Eye (tissue), 1 donor: Measurements from ENCODE around the gene TPD52L1.
"Not testable (repeated sequence)": the region's sequence is repeated elsewhere in the genome, so short reads cannot be mapped to it uniquely, and the experiment has no call there.

Source experiments
- DNase-seq: peaks from one replicate; pipeline ENCODE4 v3.0.0-alpha.2; 2015

TPD52L1 gene

DNA sequence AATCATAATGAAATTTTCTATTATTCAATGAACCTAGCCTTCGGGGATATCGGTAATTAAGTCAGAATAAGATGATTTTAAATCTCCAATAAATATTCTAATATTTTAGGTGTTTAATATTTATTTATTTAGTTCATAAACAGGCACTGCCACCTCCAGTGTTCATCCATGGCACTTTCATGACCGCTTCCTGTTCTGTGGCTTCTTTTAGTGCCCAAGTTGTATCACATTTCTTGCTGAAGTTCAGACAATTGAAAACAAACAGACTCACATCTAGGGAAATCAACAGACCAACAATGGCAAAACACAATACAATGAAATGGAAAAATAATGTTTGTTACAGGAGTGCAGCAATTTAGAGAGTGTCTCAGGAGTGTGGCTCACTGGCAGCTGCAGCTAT is 122.2 kb downstream of the TPD52L1 start:
- no peak for DNase-seq

DNA sequence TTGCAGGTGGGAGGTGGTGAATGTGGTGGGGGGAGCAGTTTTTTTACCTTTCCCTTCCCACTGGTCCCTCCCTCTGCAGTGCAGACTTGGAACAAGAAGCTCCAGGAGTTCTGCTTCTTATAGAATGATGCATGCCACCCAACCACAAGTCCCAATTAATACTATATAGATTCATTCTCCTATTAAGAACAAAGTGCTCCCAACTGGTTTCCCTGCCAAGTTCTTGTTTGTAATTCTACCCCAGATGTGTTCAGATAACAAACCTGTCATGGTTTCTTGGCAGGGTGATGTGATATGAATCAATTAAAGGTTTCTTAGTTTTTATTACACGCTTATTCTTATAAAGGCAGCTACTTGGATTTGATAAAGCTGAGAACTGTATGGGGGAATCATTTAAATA is 124.3 kb downstream of the TPD52L1 start:
- no peak for DNase-seq

DNA sequence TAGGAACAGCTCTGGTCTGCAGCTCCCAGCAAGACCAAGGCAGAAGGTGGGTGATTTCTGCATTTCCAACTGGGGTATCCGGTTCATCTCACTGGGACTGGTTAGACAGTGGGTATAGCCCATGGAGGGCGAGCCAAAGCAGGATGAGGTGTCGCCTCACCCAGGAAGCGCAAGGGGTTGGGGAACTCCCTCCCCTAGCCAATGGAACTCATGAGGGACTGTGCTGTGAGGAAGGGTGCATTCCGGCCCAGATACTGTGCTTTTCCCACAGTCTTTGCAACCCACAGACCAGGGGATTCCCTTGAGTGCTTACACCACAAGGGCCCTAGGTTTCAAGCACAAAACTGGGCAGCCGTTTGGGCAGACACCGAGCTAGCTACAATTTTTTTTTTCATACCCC is 126.4 kb downstream of the TPD52L1 start:
- no peak for DNase-seq

DNA sequence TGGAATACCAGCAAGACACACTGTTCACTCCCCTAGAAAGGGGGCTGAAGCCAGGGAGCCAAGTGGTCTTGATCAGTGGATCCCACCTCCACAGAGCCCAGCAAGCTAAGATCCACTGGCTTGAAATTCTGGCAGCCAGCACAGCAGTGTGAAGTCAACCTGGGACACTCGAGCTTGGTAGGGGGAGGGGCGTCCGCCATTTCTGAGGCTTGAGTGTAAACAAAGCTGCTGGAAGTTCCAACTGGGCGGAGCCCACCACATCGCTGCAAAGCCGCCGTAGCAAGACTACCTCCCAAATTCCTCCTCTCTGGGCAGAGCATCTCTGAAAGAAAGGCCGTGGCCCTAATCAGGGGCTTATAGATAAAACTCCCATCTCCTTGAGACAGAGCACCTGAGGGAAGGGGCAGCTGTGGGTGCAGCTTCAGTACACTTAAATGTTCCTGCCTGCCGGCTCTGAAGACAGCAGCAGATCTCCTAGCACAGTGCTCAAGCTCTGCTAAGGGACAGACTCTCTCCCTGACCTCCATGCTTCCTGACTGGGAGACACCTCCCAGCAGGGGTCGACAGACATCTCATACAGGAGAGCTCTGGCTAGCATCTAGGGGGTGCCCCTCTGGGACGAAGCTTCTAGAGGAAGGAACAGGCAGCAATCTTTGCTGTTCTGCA is 126.9 kb downstream of the TPD52L1 start:
- not testable (repeated sequence) for DNase-seq

DNA sequence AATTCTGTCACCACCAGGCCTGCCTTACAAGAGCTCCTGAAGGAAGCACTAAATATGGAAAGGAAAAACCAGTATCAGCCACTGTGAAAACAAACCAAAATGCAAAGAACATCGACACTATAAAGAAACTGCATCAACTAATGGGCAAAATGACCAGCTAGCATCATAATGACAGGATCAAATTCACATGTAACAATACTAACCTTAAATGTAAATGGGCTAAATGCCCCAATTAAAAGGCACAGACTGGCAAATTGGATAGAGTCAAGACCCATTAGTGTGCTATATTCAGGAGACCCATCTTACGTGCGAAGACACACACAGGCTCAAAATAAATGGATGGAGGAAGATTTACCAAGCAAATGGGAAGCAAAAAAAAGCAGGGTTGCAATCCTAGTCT is 128.9 kb downstream of the TPD52L1 start:
- not testable (repeated sequence) for DNase-seq

DNA sequence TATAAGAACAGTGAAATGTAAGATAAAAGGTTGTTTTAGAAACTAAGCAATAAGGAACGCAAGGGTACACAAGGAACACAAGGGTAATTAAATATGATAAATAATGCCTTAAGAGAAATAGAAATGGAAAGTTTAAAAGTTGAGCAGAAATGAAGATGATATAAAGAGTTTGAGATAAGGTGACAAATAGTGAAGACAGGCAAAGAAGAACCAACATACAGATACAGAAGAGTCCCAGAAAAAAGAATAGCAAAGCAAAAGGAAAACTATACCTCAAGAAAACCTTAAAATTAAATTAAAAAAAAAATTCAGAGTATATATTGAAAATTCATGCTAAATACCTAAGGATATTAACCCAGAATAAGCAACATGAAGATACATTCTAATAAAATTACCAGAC is 131.8 kb downstream of the TPD52L1 start:
- DNase-seq, result no peak

DNA sequence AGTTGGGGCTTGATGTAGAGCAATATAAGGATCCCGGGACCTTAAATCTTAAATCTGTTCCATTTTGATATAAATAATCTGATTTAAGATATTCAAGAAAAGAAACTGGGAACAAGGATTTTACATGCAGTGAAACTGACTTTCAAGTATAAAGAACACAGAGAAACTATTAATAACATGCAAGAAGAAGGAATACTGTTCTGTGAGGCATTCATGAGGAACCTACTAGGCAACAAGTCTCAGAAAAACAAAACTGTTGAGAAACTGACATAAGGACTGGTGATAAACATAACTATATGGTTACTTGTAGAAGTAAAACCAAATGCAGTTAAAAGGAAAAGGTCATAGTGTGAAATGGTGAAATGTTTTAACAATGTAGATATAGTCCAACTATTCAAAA is 132.4 kb downstream of the TPD52L1 start:
- DNase-seq, result no peak

DNA sequence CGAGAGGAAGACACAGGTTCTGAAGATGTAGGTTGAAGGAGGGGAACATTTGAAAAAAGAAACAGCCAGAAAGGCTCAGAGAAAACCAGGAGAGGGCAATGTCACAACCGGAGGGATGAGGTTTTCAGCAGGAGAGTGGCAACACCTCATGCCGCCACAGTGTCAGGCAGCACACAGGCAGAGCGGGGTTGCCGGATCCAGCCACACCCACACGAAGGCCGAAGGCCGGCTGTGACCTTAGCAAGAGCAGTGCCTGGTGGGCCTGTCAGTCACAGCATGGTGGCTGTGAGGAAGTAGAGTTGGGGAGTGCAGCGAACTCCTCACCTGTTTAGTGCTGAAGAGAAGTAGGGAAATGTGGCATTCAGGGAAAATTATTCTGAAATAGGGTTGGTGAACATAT is 134.1 kb downstream of the TPD52L1 start:
- no peak for DNase-seq

DNA sequence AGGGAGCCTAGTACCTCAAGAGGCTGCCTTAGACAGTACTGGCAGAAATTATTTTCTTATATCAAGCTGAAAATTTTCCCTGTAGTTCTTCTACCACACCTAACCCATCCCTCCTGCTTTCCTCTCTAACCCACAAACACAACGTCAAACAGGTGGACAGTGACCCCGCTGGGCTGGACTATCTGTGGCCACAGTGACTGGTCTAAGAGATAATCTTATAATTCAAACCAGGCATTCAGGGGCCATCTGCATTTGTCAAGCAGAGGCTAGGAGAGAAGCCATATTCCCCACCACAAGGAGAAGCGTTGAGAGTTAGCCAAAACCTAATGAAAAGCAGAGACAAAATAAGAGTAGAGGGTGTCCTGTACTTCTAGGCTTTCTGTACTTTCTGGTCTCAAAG is 140.0 kb downstream of the TPD52L1 start:
- no peak for DNase-seq

DNA sequence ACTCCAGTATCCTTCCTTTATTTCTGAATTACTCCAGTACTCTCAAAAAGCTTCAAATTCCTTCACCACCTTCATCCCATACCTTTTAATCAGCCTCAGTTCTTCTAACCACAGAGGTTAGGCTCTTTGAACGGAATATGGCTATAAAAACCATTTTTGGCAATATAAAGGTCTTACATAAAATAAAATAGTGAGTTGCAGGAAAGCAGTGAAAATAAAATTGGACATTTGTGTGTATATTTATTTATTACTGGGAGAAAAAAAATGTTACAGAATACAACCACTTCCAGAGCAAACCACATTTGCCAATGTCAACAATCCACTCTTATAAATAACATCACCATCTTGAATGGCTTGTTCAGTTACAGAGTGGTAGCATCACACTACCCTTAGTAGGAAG is 140.5 kb downstream of the TPD52L1 start:
- no peak for DNase-seq

DNA sequence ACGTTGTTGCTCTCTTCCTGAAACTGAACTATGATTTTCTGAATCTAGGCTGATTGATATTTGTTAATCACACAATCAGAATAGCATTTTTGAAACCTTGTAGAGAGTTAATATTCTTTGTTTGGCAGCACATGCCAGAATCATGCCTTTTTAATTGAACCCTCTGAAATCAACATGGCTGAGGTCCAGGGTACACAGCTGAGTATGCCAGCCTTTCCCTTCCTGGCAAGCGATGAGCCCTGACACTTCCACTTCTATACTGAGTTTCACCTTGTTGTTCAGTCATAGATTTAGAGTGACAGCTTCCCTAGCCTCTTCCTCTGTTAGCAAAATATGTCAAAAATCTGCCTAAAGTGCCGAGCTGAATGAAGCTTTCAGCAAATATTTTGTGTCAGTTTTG is 141.4 kb downstream of the TPD52L1 start:
- no peak for DNase-seq

DNA sequence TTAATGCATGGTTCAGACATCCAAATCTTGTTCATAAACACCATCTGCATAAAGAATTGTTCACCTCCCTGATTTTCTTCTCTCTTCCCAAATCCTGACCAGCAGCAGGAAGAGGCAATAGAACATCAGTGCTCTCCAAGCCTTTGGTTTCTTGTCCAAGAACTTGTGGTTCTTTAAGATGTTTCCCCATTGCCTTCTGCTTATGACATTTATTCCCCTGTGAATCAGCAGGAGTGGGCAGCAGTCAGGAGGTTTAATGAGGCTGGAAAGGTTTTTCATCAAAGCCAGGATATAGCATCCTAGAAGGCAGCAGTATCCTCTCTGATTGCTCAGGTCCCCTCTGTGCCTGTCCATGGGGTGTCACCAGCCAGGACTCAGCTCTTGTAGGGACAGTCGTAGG is 142.9 kb downstream of the TPD52L1 start:
- DNase-seq, result no peak

DNA sequence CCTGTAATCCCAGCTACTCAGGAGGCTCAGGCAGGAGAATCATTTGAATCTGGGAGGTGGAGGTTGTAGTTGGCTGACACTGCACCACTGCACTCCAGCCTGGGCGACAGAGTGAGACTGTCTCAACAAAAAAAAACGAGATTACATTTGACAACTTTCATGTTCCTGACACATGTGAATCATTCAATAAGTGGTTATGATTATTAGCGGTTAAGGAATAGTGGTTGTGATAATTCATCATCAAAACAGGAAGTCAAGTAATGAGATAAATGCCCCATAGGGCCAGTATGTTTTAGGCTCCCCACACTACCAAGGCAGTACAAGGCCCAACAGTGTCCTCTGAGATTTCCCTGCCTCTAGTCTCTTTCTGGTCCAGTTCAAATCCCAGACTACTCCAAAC is 145.7 kb downstream of the TPD52L1 start:
- DNase-seq, result no peak

DNA sequence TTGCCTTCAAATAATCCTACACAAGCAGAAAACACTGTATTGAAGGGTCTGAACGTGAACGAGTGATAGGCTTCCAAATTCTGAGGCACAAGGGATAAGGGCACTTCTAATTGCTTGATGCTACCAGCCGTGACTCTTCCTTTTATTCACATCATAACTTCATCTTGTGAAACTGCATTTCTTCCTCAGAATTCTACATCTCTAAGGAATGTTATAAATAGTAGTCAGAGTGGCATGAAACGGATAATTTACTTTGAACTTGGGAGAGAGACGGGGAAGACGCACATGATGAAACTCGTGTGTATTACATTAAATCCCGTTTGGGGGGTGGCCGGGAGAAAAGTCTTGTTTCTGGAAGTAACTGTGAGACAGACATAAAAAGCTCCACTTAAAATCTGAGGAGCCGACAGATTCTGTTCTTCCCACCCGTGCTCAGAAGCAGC is 147.4 kb downstream of the TPD52L1 start:
- no peak for DNase-seq

DNA sequence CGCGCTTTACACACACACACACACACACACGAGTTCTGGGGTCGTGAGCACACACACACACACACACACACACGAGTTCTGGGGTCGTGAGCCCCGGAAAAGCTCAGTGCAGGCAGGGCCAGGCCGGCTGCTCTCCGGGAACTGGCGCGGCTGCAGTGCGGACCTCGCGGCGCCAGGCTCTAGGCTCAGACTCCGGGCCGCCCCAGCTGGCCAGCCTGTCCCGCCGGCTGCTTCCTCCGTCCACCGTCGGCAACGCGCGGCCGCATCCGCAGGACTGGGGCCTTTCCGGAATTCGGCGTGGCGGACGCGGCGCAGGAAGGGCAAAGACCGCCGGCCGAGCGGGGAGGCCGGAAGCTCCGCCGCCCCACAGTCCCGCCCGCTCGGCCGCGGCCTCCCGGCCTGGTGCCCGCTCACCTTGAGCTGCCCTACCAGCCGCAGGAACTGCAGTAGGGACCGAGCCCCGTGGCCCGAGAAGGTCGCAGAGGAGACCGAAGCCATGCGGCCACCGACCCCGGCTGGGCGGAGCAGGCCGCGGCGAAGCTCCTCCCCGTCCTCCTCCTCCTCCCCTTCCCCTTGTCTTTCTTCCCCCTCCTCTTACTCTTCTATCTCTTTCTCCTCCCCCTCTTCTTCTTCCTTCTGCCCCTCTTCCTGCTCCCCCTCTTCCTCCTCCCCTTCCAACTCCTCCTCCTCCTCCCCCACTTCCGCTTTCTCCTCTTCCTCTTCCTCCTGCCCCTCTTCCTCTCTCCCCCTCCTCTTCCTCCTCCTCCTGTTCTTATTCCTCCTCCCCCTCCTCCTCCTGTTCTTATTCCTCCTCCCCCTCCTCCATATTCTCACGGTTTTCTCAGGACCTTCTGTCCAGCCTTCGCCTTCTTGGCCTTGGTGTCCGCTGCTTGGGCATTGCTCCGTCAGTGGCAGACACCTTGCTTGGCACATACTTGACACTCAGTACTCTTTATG is 148.1 kb downstream of the TPD52L1 start, which contains the start of gene HDDC2:
TSS of gene HDDC2 (minus strand) at position 533 of the 957 bp plus-strand sequence. CDS start at position 498, 35 bp downstream.
- peak; percentile 86 for DNase-seq

DNA sequence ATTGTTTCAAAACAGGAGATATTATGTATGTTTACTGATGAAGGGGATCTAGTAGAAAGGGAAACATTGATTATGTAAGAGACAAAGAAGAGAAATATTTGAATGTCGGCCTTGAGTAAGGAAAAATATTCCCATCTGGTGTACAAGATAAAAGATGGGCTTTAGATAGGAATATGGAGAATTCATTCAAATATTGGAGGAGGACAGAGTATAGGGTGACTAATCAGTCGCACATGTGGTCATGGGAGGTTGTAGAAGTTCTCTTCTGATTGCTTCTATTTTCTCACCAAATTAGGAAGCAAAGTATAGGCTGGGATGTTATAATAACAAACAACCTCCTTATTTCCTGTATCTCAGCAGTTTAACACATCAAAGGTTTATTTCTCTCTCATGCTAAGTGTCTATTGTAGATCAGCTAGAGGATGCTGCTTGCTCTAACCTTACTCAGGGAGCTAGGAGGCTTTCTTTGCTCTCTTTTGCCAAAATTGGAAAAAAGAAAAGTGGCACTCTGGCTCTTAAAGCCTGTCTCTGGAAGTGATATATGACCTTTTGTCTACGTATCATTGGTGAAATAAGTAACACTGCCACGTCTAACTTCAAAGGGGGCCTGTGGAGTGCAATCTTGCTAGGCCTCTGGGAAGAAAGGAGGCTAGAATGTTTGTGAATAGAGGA is 149.4 kb downstream of the TPD52L1 start:
- DNase-seq, result no peak

DNA sequence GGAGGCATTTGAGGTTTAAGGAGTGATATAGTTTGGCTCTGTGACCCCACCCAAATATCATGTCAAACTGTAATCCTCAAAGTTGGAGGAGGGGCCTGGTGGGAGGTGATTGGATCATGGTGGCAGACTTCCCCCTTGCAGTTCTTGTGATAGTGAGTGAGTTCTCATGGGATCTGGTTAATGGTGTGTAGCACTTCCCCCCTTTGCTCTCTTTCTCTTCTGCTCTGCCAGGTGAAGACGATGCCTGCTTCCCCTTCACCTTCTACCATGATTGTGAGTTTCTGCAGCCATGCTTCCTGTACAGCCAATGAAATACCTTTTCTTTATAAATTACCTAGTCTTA is 149.9 kb downstream of the TPD52L1 start:
- DNase-seq, result no peak

DNA sequence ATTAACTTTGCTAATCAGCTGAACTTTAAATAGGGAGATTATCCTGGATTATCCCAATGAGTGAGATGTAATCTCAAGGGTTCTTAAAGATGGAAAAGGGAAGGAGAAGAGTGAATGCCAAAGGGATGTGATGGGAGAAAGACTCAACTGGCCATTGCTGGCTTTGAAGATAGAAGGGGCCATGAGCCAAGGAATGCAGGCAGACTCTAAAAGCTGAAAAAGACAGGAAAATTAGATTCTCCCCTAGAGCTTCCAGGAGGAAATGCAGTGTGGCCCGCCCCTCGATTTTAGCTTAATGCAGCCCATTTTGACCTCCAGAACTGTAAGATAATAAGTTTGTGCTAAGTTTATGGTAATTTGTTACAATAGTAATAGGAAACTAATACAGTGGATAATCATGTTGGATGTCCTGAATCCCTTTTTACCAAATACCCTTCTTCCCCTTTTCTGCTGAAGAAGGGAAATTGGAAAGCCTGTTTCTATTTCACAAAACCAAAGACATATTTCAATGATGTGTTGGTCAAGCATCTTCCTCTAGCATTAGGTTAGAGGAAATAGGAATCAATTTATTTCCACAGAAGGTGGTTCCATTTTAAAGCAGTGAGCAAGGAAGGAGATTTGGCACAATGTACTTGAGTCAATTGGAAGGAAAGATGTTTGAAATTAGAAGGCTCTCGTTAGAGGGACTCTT is 151.5 kb downstream of the TPD52L1 start:
- no peak for DNase-seq

DNA sequence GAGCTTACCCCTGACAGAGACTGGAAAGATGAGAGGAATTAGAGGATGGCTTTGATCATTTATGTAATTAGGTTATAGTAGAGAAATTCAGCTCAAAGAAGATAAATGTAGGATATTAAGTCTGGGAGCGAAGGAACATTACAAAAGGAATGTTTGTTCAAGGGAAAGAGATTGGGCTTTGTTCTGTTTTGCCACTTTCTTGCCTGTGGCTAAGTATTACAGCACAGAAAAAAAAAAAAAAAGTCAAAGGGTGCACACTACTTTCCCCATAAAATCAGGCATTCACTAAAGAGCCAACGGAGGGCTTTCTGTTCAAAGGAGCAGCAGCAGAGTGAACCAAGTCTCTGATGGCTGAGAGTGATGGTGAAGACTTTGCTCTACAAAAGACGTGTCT is 153.2 kb downstream of the TPD52L1 start:
- DNase-seq, result no peak

DNA sequence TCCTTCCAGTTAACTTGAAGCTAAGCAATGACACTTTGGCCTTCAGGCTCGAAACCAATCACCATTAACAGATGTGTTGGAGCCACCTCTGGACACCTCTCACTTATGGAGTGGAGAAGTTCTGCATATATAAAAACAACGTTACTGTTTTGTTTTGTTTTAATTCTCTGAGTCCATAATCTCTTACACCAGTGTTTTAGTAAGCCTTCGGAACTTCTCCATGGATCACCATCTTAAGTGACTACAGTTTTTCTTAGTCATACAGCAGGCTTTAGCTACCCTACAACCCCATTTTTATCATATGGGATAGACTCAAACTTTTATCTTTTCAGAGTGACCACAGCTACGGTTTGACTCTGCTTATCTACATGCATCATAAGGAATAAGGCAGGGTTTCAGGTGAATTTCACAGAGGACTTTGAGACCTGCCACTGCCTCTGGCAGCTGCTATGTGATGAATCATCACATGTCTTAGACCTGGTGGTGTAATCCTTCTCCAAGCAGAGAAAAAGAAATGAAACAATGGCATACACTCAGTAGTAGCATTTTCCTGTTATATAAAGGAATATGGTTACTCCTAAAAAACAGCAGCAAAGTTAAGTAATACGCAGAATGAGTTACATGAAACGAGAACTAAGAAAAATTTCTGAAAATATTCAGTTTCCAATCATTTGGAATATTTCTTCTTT is 153.7 kb downstream of the TPD52L1 start:
- DNase-seq, result no peak

DNA sequence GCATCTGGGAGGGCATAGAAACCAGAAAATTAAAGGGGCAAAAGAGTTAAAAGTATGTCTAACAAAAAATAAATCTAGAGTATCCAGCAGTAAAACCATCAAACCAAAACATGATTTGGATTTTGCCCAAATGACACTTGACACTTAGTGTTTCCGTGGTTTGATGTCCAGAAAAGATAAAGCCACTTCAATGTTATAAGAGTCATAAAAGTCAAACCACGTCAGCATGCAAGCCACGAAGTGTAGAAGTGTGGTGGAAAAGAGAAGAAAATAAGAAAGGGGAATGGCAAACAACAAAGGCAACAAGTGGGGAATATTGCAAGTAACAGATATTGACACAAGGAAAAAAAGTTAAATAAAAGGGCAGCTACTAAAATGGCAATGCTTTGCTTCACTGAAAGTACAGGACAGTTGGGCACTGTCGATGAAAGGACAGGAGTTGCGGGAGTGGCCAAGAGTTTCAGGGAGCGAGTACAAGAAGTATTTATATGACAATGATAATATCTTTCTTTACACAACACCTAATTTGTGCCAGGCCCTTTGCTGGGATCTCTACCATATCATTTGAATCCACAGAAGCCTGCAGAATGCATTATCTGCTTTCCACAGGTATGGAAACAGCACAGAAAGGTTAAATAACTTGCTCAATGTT is 154.5 kb downstream of the TPD52L1 start:
- DNase-seq, result no peak
